ENCODE results near the gene KCNH5. TPM values are rescaled to one million over a fixed set of nuclear protein-coding genes. Genes with fewer than 3 reads are reported as not detected.

Gene KCNH5
- total RNA-seq, 3 donors from 2014 or later, result not detected

DNA sequence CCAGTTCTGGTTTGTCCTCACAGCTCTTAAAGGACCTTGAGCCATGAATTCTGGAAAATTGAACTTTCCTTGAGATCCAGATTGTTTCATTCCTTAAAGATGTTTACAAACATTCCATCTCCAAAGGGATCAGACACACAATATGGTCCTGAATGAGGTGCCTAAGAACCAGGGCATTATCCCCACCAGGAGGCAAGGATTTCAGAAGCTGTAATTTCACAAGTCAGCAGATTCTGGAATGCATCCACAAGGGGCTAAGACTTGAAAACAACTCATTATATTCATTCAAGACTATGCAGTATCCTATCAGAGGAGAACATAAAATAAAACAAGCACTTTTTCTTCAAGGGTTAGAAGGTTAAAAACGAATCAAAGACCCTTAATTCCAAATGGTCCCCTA, 15.1 kb downstream of the KCNH5 start:
- ATAC-seq (no peak), DNase-seq (no peak)
- Mint-ChIP-seq H3K36me3 (ENCODE audit: insufficient read depth) (no peaks in the 10 kb centered on the region), H3K27me3 (ENCODE audit: low read depth) (peaks cover 2% of the 10 kb centered on the region), H3K9me3 (peaks cover 9% of the 10 kb centered on the region), H3K4me1 (ENCODE audit: low read depth) (no peaks in the 10 kb centered on the region), H3K4me3 (no peak overlapping the region)

DNA sequence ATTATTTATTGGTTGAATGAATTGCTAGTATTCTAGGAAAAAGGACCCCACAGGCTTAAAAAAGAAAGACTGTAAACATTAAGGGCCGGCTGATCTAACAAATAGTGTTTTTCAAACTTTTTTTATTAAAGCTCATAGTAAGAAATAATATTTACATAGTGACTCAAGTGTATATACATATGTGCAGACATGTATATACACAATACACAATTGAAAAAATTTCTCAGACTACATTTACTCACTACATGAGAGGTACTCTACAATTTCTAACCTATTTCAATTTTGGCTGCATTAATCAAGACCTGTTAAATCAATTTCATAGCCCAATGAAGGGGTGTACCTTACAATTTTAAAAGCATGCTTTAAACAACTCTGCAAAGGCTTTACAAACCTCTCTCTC, 17.5 kb downstream of the KCNH5 start:
- H3K9me3 Mint-ChIP-seq, result peaks cover 9% of the 10 kb centered on the region
- DNase-seq (no peak), ATAC-seq (no peak)
- no peaks in the 10 kb centered on the region for H3K27me3 Mint-ChIP-seq (ENCODE audit: low read depth)
- no peak overlapping the region for H3K4me3 Mint-ChIP-seq
- H3K4me1 Mint-ChIP-seq (ENCODE audit: low read depth), result no peaks in the 10 kb centered on the region
- no peaks in the 10 kb centered on the region for H3K36me3 Mint-ChIP-seq (ENCODE audit: insufficient read depth)

DNA sequence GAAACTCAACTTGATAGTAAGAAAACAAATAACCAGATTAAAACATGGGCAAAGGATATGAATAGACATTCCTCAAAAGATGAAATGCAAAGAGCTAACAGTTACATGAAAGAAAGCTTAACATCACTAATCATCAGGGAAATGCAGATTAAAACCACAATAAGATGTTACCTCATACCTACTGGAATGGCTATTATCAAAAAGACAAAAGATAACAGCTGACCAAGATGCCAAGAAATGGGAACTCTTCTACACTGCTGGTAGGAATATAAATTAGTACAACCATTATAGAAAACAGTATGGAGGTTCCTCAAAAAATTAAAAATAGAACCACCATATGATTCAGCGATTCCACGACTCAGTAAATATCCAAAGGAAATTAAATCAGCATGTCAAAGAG, 18.8 kb downstream of the KCNH5 start:
- Mint-ChIP-seq H3K36me3 (ENCODE audit: insufficient read depth) (no peaks in the 10 kb centered on the region), H3K27me3 (ENCODE audit: low read depth) (no peaks in the 10 kb centered on the region), H3K4me3 (no peak overlapping the region), H3K4me1 (ENCODE audit: low read depth) (no peaks in the 10 kb centered on the region), H3K9me3 (peaks cover 9% of the 10 kb centered on the region)
- ATAC-seq, result no peak
- DNase-seq, result no peak

DNA sequence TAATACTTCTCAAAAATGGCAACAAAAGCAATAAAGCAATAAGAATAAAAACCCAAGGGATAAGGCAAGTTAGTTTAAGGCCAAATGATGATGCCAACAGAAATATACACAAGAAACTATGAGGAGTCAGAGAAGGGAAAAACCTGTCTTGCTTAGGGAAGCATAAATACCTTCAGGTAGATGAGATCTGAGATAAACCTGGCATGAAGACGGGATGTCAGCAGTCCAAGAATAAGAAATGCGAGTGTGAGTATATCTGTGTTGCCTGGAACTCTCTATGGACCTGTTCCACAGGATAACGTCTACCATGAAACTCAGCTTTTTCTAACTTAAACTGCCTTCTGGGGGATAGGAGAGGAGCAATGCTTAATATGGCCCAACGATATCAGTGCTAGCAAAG, 30.6 kb downstream of the KCNH5 start:
- DNase-seq (no peak), ATAC-seq (no peak)
- Mint-ChIP-seq H3K36me3 (ENCODE audit: insufficient read depth) (no peaks in the 10 kb centered on the region), H3K9me3 (no peaks in the 10 kb centered on the region), H3K27me3 (ENCODE audit: low read depth) (no peaks in the 10 kb centered on the region), H3K4me3 (no peak overlapping the region), H3K4me1 (ENCODE audit: low read depth) (no peaks in the 10 kb centered on the region)

DNA sequence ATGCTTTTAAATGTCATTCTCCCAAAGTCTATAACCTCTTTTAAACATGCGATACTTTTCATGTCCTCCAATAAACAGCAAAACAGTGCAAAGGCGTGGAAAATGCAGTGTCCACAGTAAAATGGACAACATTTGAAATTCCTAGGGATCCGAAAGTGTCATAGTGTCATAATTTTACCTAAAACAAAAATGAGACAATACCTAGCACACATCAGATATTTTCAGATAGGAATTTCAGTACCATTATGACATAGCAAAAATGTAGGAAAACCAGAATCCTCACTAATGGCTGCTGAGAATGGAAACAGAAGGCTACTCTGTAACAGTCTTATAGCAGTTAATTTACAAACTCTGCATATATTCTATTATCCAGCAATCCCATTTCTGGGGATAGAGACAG, 33.1 kb downstream of the KCNH5 start:
- H3K4me1 Mint-ChIP-seq (ENCODE audit: low read depth), result no peaks in the 10 kb centered on the region

DNA sequence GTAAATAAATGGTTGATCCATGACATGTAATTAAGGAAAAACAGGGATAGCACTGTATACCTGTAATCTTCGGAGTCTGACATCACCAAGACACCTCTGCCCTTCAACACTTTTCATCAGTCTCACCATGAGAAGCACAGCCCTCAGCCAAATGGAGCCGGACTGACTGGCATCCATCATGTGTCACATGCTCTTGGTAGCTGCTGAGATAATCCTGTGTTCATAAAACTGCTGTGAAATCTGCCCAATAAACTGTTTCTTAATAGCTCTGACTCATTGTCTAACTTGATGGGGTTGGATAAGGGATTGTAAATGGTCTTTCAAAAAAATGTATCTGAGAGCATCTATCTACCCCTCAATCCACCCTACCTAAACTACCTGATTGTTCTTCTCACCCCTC, 33.6 kb downstream of the KCNH5 start:
- H3K4me3 Mint-ChIP-seq, result no peak overlapping the region

More for the DNA sequence above, 33.1 kb downstream of the KCNH5 start:
- H3K4me3 Mint-ChIP-seq, result no peak overlapping the region
- ATAC-seq (no peak), DNase-seq (no peak)
- no peaks in the 10 kb centered on the region for H3K9me3 Mint-ChIP-seq
- no peaks in the 10 kb centered on the region for H3K27me3 Mint-ChIP-seq (ENCODE audit: low read depth)
- no peaks in the 10 kb centered on the region for H3K36me3 Mint-ChIP-seq (ENCODE audit: insufficient read depth)

DNA sequence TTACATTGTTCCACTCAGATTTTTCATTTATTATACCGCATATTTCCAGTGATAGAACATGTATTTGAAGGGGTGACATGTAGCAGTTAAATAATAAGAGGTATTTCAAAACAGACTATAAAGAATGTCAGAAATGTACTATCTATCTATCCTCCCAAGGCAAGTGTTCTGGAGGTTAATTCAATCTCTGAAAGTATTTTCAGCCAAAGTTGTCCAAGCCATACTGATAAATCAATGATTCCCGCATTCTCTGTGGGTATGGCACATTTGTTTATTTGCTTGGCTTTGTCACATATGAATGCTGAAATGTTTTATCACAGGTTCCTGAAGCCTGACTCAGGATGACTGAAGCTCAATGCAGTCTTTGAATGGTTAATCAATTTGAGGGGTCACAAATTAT, 35.8 kb downstream of the KCNH5 start:
- H3K9me3 Mint-ChIP-seq, result no peaks in the 10 kb centered on the region
- H3K27me3 Mint-ChIP-seq (ENCODE audit: low read depth), result no peaks in the 10 kb centered on the region
- ATAC-seq (no peak), DNase-seq (no peak)
- H3K36me3 Mint-ChIP-seq (ENCODE audit: insufficient read depth), result no peaks in the 10 kb centered on the region
- H3K4me1 Mint-ChIP-seq (ENCODE audit: low read depth), result no peaks in the 10 kb centered on the region
- no peak overlapping the region for H3K4me3 Mint-ChIP-seq

More for the DNA sequence above, 33.6 kb downstream of the KCNH5 start:
- ATAC-seq (no peak), DNase-seq (no peak)
- H3K4me1 Mint-ChIP-seq (ENCODE audit: low read depth), result no peaks in the 10 kb centered on the region
- no peaks in the 10 kb centered on the region for H3K9me3 Mint-ChIP-seq
- H3K36me3 Mint-ChIP-seq (ENCODE audit: insufficient read depth), result no peaks in the 10 kb centered on the region
- H3K27me3 Mint-ChIP-seq (ENCODE audit: low read depth), result no peaks in the 10 kb centered on the region

DNA sequence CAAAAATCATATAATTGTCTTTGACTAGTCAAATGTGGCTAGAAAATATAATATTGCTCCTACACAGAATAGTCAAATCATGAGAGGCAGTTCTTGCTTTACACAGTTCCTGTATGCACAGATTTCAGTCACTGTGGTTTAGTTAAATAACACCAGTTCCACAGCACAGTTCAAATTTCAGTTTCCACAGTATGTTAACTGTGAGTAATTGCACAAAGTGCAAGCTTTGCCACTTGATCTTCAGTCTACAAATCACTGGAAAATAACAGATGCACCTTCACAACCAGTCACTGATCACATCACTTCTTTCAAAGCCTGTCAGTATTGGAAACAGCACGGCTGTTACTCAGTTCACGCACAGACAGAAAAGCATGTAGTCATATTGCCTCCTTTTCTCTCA, 38.7 kb downstream of the KCNH5 start:
- Mint-ChIP-seq H3K4me3 (no peak overlapping the region), H3K36me3 (ENCODE audit: insufficient read depth) (no peaks in the 10 kb centered on the region), H3K4me1 (ENCODE audit: low read depth) (no peaks in the 10 kb centered on the region), H3K9me3 (no peaks in the 10 kb centered on the region), H3K27me3 (ENCODE audit: low read depth) (no peaks in the 10 kb centered on the region)
- ATAC-seq, result no peak
- DNase-seq, result no peak

DNA sequence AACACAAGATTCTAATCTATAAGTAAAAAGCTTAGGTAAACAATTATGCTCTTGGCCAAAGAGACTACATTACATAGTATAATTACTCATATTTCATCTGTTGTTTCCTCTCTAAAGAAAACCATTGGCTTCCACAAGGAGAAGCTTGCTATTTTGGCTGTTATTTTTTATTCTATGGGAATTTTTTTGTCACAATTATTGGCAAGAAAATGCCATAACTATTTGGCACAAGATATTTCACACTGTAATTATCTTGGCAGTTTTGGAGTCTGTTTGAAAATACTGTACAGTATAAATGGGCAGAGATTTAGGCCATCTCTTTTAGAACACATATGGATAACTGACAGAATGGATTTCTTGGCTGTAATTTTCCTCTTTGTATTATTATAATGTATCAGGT, 51.2 kb downstream of the KCNH5 start:
- DNase-seq (no peak), ATAC-seq (no peak)
- Mint-ChIP-seq H3K27me3 (ENCODE audit: low read depth) (no peaks in the 10 kb centered on the region), H3K4me1 (ENCODE audit: low read depth) (no peaks in the 10 kb centered on the region), H3K36me3 (ENCODE audit: insufficient read depth) (no peaks in the 10 kb centered on the region), H3K9me3 (no peaks in the 10 kb centered on the region), H3K4me3 (no peak overlapping the region)

DNA sequence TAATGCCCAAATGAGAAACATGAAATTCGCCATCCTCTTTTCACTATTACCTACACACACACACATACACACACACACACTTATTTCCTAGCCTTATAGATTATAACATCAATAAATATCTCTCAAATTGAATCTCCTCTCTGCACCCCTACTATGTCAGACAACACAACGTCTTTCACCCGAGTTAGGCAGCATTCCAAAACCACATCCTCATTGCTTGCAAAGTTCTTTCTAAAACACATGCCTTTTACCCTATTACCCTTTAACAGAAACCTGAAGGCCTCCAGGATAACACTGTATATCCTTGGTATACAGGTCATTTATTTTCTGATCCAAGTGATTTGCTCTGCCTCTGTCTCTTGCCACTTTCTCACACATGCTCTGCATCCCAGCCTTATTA, 56.3 kb downstream of the KCNH5 start:
- no peak for DNase-seq
- no peaks in the 10 kb centered on the region for H3K4me1 Mint-ChIP-seq (ENCODE audit: low read depth)
- no peak for ATAC-seq
- H3K27me3 Mint-ChIP-seq (ENCODE audit: low read depth), result no peaks in the 10 kb centered on the region
- H3K36me3 Mint-ChIP-seq (ENCODE audit: insufficient read depth), result no peaks in the 10 kb centered on the region
- no peak overlapping the region for H3K4me3 Mint-ChIP-seq
- peaks cover 4% of the 10 kb centered on the region for H3K9me3 Mint-ChIP-seq

DNA sequence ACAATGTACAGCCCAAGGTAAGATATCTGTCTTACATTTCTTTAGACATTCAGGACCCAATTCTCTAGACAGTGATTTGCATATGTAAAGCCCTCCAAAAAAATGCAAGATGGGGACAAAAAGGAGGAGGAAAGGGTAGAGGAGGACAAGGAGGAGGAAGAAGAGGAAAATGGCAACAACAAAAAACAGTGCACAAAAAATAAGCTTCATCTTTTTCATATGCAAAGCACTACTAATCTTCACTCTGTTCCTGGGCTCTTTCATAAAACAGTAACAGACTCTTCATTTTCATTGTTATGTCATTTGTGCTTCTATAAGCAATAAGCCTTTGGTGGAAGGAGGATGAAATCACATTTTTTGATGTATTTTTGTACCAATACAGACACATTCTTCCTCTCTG, 61.4 kb downstream of the KCNH5 start:
- Mint-ChIP-seq H3K9me3 (peaks cover 8% of the 10 kb centered on the region), H3K36me3 (ENCODE audit: insufficient read depth) (no peaks in the 10 kb centered on the region), H3K27me3 (ENCODE audit: low read depth) (no peaks in the 10 kb centered on the region), H3K4me3 (no peak overlapping the region), H3K4me1 (ENCODE audit: low read depth) (no peaks in the 10 kb centered on the region)
- no peak for ATAC-seq
- no peak for DNase-seq

DNA sequence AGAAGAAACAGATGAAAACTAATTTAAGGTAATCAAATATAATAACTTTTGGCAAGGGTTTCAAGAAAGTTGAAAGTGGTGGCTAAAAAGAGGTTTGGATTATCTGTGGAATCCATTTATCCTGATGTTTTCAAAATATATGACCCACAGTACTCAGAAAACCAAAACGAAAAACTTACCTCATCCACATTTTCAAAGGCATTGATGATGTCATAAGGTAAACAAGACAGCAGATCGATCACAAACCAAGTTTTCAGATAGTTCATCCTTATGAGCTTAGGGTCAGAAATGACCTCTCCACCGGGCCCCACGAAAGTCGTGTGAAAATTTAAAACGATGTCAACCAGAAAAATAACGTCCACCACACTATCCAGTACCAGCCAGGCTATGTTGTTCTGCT, 64.6 kb downstream of the KCNH5 start:
- ATAC-seq (no peak), DNase-seq (no peak)
- no peaks in the 10 kb centered on the region for H3K27me3 Mint-ChIP-seq (ENCODE audit: low read depth)
- H3K4me1 Mint-ChIP-seq (ENCODE audit: low read depth), result no peaks in the 10 kb centered on the region
- no peaks in the 10 kb centered on the region for H3K36me3 Mint-ChIP-seq (ENCODE audit: insufficient read depth)
- peaks cover 6% of the 10 kb centered on the region for H3K9me3 Mint-ChIP-seq
- H3K4me3 Mint-ChIP-seq, result no peak overlapping the region

DNA sequence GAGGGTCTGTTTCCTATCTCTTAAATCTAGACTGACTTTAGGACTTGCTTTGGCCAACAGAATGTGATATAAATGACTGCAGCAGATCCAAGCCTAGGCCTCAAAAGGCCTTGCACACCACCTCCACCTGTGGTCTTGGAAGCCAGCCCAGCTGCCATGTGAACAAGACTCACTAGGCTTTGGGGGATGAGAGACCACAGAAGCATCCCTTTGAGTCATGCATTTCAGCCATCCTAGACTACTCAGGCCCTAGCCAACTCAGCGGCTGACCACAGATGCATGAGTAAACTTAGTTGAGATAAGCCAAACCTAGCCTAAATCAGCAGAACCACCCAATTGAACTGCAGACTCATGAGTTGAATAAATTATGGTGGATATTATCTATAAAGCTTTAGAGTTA, 87.7 kb downstream of the KCNH5 start:
- DNase-seq, result no peak
- no peak for ATAC-seq
- Mint-ChIP-seq H3K27me3 (ENCODE audit: low read depth) (no peaks in the 10 kb centered on the region), H3K36me3 (ENCODE audit: insufficient read depth) (no peaks in the 10 kb centered on the region), H3K4me1 (ENCODE audit: low read depth) (no peaks in the 10 kb centered on the region), H3K9me3 (no peaks in the 10 kb centered on the region), H3K4me3 (no peak overlapping the region)

DNA sequence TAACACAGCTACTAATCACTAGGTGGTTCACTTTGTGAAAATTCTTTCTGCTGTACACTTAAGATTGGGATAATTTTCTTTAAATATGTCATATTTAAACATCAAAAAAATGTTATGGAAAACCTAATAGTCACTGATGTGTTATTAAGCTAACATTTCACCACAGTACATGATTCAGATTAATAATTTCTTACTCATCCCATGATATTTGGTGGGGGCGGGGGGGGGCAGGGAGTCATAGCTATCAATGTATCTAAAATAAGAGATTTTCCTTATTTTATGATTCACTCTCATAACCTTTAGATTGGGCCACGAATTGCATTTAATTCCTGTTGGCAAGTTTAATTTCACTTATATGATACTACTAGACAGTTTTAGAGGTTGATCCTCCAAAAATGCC, 88.8 kb downstream of the KCNH5 start:
- Mint-ChIP-seq H3K4me1 (ENCODE audit: low read depth) (no peaks in the 10 kb centered on the region), H3K36me3 (ENCODE audit: insufficient read depth) (no peaks in the 10 kb centered on the region), H3K4me3 (no peak overlapping the region), H3K27me3 (ENCODE audit: low read depth) (no peaks in the 10 kb centered on the region), H3K9me3 (no peaks in the 10 kb centered on the region)
- DNase-seq (no peak), ATAC-seq (no peak)

DNA sequence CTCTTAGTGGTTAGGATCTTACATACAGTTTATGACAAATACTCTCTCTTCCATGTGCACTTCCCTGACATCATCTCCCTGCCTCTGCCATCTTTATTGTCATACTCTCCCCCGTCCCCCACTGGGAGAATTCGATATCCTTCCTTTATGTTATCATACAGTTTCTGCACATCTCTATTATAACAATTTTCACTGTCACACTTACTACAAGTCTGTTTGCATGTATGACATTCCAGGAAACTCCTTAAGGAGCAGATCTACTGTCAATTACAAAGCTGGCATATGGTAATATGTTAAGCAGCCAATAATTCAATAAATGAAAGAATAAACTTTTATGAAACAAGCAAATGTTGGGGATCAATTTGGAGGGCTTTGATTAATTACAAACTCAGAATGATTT, 91.1 kb downstream of the KCNH5 start:
- no peak for DNase-seq
- ATAC-seq, result no peak
- Mint-ChIP-seq H3K4me1 (ENCODE audit: low read depth) (no peaks in the 10 kb centered on the region), H3K36me3 (ENCODE audit: insufficient read depth) (no peaks in the 10 kb centered on the region), H3K27me3 (ENCODE audit: low read depth) (no peaks in the 10 kb centered on the region), H3K9me3 (no peaks in the 10 kb centered on the region), H3K4me3 (no peak overlapping the region)

DNA sequence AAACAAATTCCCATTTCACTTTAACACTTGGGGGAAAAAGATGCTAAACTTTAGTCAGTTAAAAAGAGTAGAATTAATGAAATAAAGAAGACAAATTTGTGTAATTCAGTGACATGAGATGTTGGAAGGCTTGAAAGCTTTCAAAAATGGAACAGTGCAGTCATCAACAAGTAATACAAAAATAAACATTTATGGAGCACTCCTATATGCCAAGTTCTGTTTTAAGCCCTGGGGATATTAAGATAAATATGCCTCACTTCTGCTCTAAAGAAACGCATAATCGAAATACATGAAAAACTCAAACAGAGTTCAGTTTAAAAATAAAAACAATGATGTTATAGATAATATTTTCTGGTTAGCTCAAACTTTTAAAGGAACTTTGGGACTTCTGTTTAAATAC, 93.0 kb downstream of the KCNH5 start:
- no peaks in the 10 kb centered on the region for H3K36me3 Mint-ChIP-seq (ENCODE audit: insufficient read depth)
- H3K4me1 Mint-ChIP-seq (ENCODE audit: low read depth), result no peaks in the 10 kb centered on the region
- no peak for DNase-seq
- no peaks in the 10 kb centered on the region for H3K9me3 Mint-ChIP-seq
- H3K27me3 Mint-ChIP-seq (ENCODE audit: low read depth), result no peaks in the 10 kb centered on the region
- no peak for ATAC-seq
- no peak overlapping the region for H3K4me3 Mint-ChIP-seq

All from activated T-cell treated with anti-CD3 and anti-CD28 coated beads, Interleukin-2, amount 50 U/mL, for 4 hours (primary cell).